Gastrocnemius medialis (tissue), 4 donors: ENCODE data around the gene GPR3. TPM values are rescaled to one million over a fixed set of nuclear protein-coding genes. Genes with fewer than 3 reads are reported as not detected.

Source experiments
- ATAC-seq, 2 donors: fragments of 150-250 bp; one replicate each; pipeline ENCODE4 v1.9.1; 2016
- DNase-seq, 2 donors: peaks; one replicate each; pipeline ENCODE4 v3.0.0-alpha.2; 2019
- H3K27ac ChIP-seq, 4 donors: fragments of 200-600 bp; sonication (generic); 1 replicate in 1 of 4; 2 replicates in 3 of 4; pipeline ENCODE4 v1.5.1; 2016 to 2018; ENCODE audit warnings: mild to moderate bottlenecking in 2 of 4, moderate library complexity in 1 of 4
- H3K27me3 ChIP-seq, 3 donors: fragments of 200-600 bp; sonication (generic) in 2 of 3; 1 replicate in 1 of 3; 2 replicates in 2 of 3; pipeline versions ENCODE4 v1.5.1 to v1.6.0; 2016 to 2019; ENCODE audit warnings: mild to moderate bottlenecking in 1 of 3, moderate library complexity in 1 of 3
- H3K36me3 ChIP-seq, 2 donors: fragments of 200-600 bp; sonication (generic) in 1 of 2; one replicate each; pipeline ENCODE4 v1.5.1; 2017 to 2018
- H3K4me1 ChIP-seq, 2 donors: fragments of 200-600 bp; sonication (generic) in 1 of 2; one replicate each; pipeline ENCODE4 v1.5.1; 2016 to 2017; ENCODE audit warnings: mild to moderate bottlenecking in 2 of 2
- H3K4me3 ChIP-seq, 4 donors: fragments of 200-600 bp; sonication (generic) in 3 of 4; 1 replicate in 1 of 4; 2 replicates in 3 of 4; pipeline ENCODE4 v1.5.1; 2016 to 2019; ENCODE audit warnings: mild to moderate bottlenecking in 2 of 4
- H3K9me3 ChIP-seq, 3 donors: fragments of 200-600 bp; sonication (generic) in 2 of 3; 1 replicate in 1 of 3; 2 replicates in 2 of 3; pipeline ENCODE4 v1.5.1; 2016 to 2019
- POLR2A ChIP-seq, 2 donors: fragments of 450-650 bp; IDR thresholded peaks; one replicate each; pipeline ENCODE4 v1.6.1; 2017; ENCODE audit warnings: antibody characterized with exemption in 2 of 2, mild to moderate bottlenecking in 2 of 2, moderate library complexity in 2 of 2
- in situ Hi-C, 4 donors: fragments of 200-750 bp; cut with MboI; loops; one replicate each; pipeline versions ENCODE4 v1.15.0 to v1.8.0; 2017; ENCODE audit warnings: low sequenced_read_pairs in 4 of 4
- intact Hi-C: fragments of 100-400 bp; cut with DNase I; formaldehyde crosslinking; loops from one replicate; pipeline ENCODE4 v1.15.1; 2023; ENCODE audit warnings: low total_unique reads
- total RNA-seq, 4 donors: library from RNA; depleted of rRNA; stranded (reverse); fragments of >200 nt; gene quantifications; one replicate each; pipeline versions ENCODE4 v1.1.0 to v1.2.3, GENCODE V29; 2016
- TF ChIP-seq, protein P1 (sequence below), 5 experiments: fragments of 450-650 bp in 3 of 5; fragments of 200-600 bp in 2 of 5; sonication (generic) in 2 of 5; IDR thresholded peaks in 4 of 5; conservative IDR thresholded peaks in 1 of 5; 1 replicate in 4 of 5; 2 replicates in 1 of 5; pipeline ENCODE4 v1.5.1; 2016 to 2019; ENCODE audit warnings: antibody characterized with exemption in 5 of 5, mild to moderate bottlenecking in 3 of 5, moderate library complexity in 3 of 5

GPR3 gene
- total RNA-seq, 4 donors from 2014 or later, result 0.23 to 0.51 (median 0.35) TPM; not detected in 1

- TF ChIP-seq, protein P1, sequence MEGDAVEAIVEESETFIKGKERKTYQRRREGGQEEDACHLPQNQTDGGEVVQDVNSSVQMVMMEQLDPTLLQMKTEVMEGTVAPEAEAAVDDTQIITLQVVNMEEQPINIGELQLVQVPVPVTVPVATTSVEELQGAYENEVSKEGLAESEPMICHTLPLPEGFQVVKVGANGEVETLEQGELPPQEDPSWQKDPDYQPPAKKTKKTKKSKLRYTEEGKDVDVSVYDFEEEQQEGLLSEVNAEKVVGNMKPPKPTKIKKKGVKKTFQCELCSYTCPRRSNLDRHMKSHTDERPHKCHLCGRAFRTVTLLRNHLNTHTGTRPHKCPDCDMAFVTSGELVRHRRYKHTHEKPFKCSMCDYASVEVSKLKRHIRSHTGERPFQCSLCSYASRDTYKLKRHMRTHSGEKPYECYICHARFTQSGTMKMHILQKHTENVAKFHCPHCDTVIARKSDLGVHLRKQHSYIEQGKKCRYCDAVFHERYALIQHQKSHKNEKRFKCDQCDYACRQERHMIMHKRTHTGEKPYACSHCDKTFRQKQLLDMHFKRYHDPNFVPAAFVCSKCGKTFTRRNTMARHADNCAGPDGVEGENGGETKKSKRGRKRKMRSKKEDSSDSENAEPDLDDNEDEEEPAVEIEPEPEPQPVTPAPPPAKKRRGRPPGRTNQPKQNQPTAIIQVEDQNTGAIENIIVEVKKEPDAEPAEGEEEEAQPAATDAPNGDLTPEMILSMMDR (IDR thresholded peaks at IDR 0.05 in 4 of 5, conservative IDR thresholded peaks at IDR 0.05 in 1 of 5), result no peak
- no peak for TF ChIP-seq POLR2A (IDR thresholded peaks at IDR 0.05)
Measured at GRCh38 chr1:27350663-27351540, 41.5 kb upstream of the GPR3 start.

DNA sequence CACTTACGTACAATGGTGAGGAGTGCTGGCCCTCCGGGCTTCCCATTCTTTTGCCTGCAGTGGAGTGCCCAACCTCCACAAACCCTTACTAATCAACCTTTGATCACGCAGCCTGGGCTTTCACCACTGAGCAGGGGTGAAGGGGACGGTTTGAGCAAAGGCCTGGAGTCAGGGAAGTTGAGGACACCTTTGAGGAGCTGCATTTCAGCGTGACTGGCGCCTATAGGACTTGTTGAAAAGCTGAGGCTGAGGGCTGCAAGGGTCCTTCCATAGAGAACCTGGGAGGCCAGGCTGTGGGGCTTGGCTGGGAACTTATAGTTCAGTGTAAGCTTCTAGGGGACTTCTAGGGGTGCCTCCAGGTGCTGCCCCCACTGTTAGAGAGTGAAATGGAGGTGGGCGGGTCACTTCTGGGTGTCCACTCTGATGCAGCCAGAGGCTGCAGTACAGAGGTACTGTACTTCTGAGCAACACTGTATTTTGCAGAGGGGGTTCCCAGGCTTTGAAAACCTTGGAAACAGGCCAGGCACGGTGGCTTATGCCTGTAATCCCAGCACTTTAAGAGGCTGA lies 40.8 kb upstream of the GPR3 start:
- H3K27me3 ChIP-seq, result peaks cover 27 to 38% (median 30%) of the 10 kb centered on the region in 3 donors
- peaks cover 0 to 28% of the 10 kb centered on the region in 2 donors for H3K36me3 ChIP-seq
- TF ChIP-seq POLR2A (IDR thresholded peaks at IDR 0.05), result no peak
- TF ChIP-seq, protein P1 (IDR thresholded peaks at IDR 0.05 in 4 of 5, conservative IDR thresholded peaks at IDR 0.05 in 1 of 5), result no peak
- in situ Hi-C loops (no loop called here), intact Hi-C loops (no loop called here)
- H3K9me3 ChIP-seq, result no peaks in the 10 kb centered on the region
- ATAC-seq (no peak), DNase-seq (no peak)
- H3K4me3 ChIP-seq, result no peak overlapping the region
- no peak overlapping the region for H3K27ac ChIP-seq
- peaks cover 4 to 22% of the 10 kb centered on the region in 2 donors for H3K4me1 ChIP-seq

More at GRCh38 chr1:27350663-27351540, 41.5 kb upstream of the GPR3 start:
- Histone ChIP-seq H3K4me3 (peak overlapping the region in 3 of 4 donors; percentile 19 to 53 (median 43)), H3K4me1 (peaks cover 4 to 22% of the 10 kb centered on the region in 2 donors), H3K27ac (no peak overlapping the region), H3K36me3 (peaks cover 0 to 21% of the 10 kb centered on the region in 2 donors), H3K27me3 (peaks cover 30 to 38% (median 31%) of the 10 kb centered on the region in 3 donors), H3K9me3 (no peaks in the 10 kb centered on the region)
- in situ Hi-C loops (no loop called here), intact Hi-C loops (no loop called here)
- no peak for DNase-seq
- peak in 1 of 2 donors; percentile 29 for ATAC-seq

DNA sequence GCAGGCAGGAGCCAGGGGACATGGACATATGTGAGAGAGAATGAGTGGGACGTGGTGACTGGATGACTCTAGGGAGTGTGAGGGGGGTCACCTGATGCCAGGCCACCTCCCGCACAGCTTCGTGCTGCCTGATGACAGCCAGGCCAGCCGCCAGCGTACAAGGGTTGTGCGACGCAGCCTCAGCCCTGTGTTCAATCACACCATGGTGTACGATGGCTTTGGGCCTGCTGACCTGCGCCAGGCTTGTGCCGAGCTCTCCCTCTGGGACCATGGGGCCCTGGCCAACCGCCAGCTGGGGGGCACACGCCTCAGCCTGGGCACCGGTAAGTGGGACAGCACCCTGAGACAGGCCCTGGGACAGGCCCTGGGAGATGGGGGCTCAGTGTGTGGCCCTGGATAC lies 39.3 kb upstream of the GPR3 start:
- Histone ChIP-seq H3K36me3 (peaks cover 0 to 38% of the 10 kb centered on the region in 2 donors), H3K27me3 (peaks cover 24 to 32% (median 30%) of the 10 kb centered on the region in 3 donors), H3K27ac (no peak overlapping the region), H3K4me3 (no peak overlapping the region), H3K9me3 (no peaks in the 10 kb centered on the region), H3K4me1 (peaks cover 4 to 22% of the 10 kb centered on the region in 2 donors)
- TF ChIP-seq, protein P1 (IDR thresholded peaks at IDR 0.05 in 4 of 5, conservative IDR thresholded peaks at IDR 0.05 in 1 of 5), result no peak
- ATAC-seq, result no peak
- in situ Hi-C loops, result no loop called here
- intact Hi-C loops, result no loop called here
- DNase-seq, result no peak

- peaks cover 21 to 30% (median 28%) of the 10 kb centered on the region in 3 donors for H3K27me3 ChIP-seq
- intact Hi-C loops, result no loop called here
- ATAC-seq, result no peak
- DNase-seq, result no peak
- H3K27ac ChIP-seq, result no peak overlapping the region
- in situ Hi-C loops, result no loop called here
- H3K9me3 ChIP-seq, result no peaks in the 10 kb centered on the region
- H3K36me3 ChIP-seq, result peaks cover 0 to 40% of the 10 kb centered on the region in 2 donors
- H3K4me1 ChIP-seq, result peaks cover 4 to 22% of the 10 kb centered on the region in 2 donors
- H3K4me3 ChIP-seq, result no peak overlapping the region
- TF ChIP-seq, protein P1 (IDR thresholded peaks at IDR 0.05 in 4 of 5, conservative IDR thresholded peaks at IDR 0.05 in 1 of 5), result no peak
- TF ChIP-seq POLR2A (IDR thresholded peaks at IDR 0.05), result no peak
Measured at GRCh38 chr1:27353629-27354028, 38.8 kb upstream of the GPR3 start.
